ENCODE results near the gene CCDC39. TPM values are rescaled to one million over a fixed set of nuclear protein-coding genes. Genes with fewer than 3 reads are reported as not detected.

CCDC39 gene
- total RNA-seq, 1 donor from 2014 or later = not detected

DNA sequence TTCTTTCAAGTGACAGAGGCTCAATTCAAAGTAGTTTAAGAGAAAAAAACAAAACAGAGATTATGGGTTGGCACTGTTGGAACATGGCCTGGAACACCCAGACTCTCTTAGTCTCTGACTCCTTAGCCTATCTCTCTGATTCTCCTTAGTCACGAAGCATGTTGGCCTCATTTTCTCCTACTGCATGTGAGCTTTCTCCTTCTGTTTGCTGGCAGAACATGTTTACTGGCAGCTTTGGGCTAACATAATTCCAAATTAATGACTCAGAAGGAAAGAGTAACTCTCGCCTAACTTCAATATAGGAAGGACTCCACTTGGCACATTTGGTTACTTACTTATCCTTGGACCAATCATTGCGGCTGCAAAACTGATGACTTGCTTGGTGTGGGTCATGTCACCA is 21.7 kb upstream of the CCDC39 start:
- H3K9me3 ChIP-seq = no peaks in the 10 kb centered on the region
- no peak overlapping the region for H3K27ac ChIP-seq
- H3K4me3 ChIP-seq = no peak overlapping the region
- no peaks in the 10 kb centered on the region for H3K27me3 ChIP-seq
- no peak for DNase-seq (ENCODE audit: low spot score in 2 of 2)
- intact Hi-C loops (cut with DNase I) = no loop called here
- no peak for TF ChIP-seq CTCF (IDR thresholded peaks at IDR 0.05)
- no peaks in the 10 kb centered on the region for H3K36me3 ChIP-seq
- no peaks in the 10 kb centered on the region for H3K4me1 ChIP-seq

- no peak overlapping the region for H3K27ac ChIP-seq
- TF ChIP-seq CTCF (IDR thresholded peaks at IDR 0.05) = no peak
- DNase-seq (ENCODE audit: low spot score in 2 of 2) = no peak
- H3K4me1 ChIP-seq = no peaks in the 10 kb centered on the region
- no peak overlapping the region for H3K4me3 ChIP-seq
- no peaks in the 10 kb centered on the region for H3K9me3 ChIP-seq
- intact Hi-C loops (cut with DNase I) = no loop called here
- no peaks in the 10 kb centered on the region for H3K36me3 ChIP-seq
- no peaks in the 10 kb centered on the region for H3K27me3 ChIP-seq
Observed at GRCh38 chr3:180698760-180699270, 19.5 kb upstream of the CCDC39 start.

- H3K4me3 ChIP-seq = no peak overlapping the region
- intact Hi-C loops (cut with DNase I) = no loop called here
- no peaks in the 10 kb centered on the region for H3K4me1 ChIP-seq
- no peaks in the 10 kb centered on the region for H3K27me3 ChIP-seq
- no peak for DNase-seq (ENCODE audit: low spot score in 2 of 2)
- H3K9me3 ChIP-seq = no peaks in the 10 kb centered on the region
- H3K27ac ChIP-seq = no peak overlapping the region
- H3K36me3 ChIP-seq = no peaks in the 10 kb centered on the region
- TF ChIP-seq CTCF (IDR thresholded peaks at IDR 0.05) = no peak
Observed at GRCh38 chr3:180694321-180694720, 15.0 kb upstream of the CCDC39 start.

DNA sequence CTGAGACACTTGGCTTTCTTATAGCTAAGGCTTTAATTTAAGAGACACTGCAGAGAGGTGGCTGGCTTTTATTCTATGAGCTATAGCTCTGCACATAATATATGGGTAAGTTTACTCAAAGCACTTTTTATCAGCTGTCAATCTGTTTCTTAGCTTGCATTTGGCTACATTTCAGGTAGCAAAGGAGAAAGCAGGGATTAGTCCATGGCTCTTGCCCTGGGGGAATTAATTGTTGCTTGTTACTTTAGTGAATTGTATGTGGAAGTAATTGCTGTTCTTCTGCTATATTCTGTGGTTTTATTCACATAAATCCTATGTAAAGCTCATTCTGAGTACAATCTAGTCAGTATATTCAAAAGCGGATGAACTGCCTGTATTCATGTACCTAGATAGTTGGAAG is 14.4 kb upstream of the CCDC39 start:
- Histone ChIP-seq H3K27ac (no peak overlapping the region), H3K9me3 (no peaks in the 10 kb centered on the region), H3K36me3 (no peaks in the 10 kb centered on the region), H3K27me3 (no peaks in the 10 kb centered on the region), H3K4me1 (no peaks in the 10 kb centered on the region), H3K4me3 (no peak overlapping the region)
- no peak for TF ChIP-seq CTCF (IDR thresholded peaks at IDR 0.05)
- intact Hi-C loops (cut with DNase I) = no loop called here
- DNase-seq (ENCODE audit: low spot score in 2 of 2) = no peak

DNA sequence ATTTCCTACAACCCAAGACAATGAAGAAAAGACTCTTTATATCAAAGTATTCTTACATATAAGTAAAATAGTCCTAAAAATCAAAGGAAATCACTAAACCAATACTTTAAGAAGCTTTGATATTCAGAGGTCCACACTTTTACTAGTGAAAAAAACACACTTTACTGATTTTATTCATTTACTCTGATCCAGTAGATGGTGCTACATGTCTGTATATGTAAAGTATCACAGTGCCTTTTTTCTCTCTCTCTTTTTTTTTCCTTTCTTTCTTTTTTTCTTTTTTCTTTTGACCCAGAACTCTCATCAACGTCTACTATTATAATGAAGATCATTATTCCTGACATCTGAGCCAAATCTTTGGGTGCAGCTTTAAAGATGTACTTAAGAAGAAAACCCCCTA is 10.8 kb upstream of the CCDC39 start:
- H3K27me3 ChIP-seq = no peaks in the 10 kb centered on the region
- no peak for TF ChIP-seq CTCF (IDR thresholded peaks at IDR 0.05)
- H3K36me3 ChIP-seq = no peaks in the 10 kb centered on the region
- DNase-seq (ENCODE audit: low spot score in 2 of 2) = no peak
- H3K9me3 ChIP-seq = no peaks in the 10 kb centered on the region
- H3K27ac ChIP-seq = no peak overlapping the region
- H3K4me3 ChIP-seq = no peak overlapping the region
- intact Hi-C loops (cut with DNase I) = no loop called here
- no peaks in the 10 kb centered on the region for H3K4me1 ChIP-seq

DNA sequence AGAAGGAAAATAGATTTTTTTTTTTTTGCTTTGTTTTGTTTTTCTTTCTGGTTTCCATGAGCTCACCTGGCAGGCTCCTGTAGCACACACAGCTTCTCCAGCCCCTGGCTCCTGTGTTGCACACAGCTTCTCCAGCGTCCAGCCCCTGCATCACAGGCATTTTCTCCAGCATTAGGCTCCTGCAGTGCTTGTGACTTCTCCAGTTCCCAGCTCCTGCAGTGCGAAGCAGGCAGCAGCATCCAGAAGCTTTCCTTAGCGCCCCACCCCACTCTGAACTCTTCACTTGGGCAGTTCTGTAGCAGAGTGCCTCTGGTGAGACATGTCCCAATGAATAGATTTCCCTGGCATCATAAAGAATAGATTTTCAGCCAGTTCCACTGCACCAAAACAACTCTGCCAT is 5.5 kb upstream of the CCDC39 start:
- Histone ChIP-seq H3K9me3 (no peaks in the 10 kb centered on the region), H3K4me1 (peaks cover 0 to 4% of the 10 kb centered on the region in 2 donors), H3K27ac (no peak overlapping the region), H3K4me3 (no peak overlapping the region), H3K36me3 (no peaks in the 10 kb centered on the region), H3K27me3 (no peaks in the 10 kb centered on the region)
- intact Hi-C loops (cut with DNase I) = no loop called here
- no peak for DNase-seq (ENCODE audit: low spot score in 2 of 2)
- TF ChIP-seq CTCF (IDR thresholded peaks at IDR 0.05) = no peak

All from ascending aorta (tissue), 2 donors.